CD4-positive, CD25-positive, alpha-beta regulatory T cell (primary cell): ENCODE results near the gene ZMYM2. TPM values are rescaled to one million over a fixed set of nuclear protein-coding genes. Genes with fewer than 3 reads are reported as not detected.
"Not testable (repeated sequence)": the region's sequence is repeated elsewhere in the genome, so short reads cannot be mapped to it uniquely, and the experiment has no call there.

Source experiments
- ATAC-seq, 2 donors: fragments of 150-1000 bp; cut with Tn5 transposase; one replicate each; pipeline ENCODE4 v1.10.0; 2021; ENCODE audit warnings: low read depth in 2 of 2, moderate number of reproducible peaks in 2 of 2, moderate library complexity in 1 of 2
- DNase-seq, 3 donors: peaks; one replicate each; pipeline versions ENCODE4 v3.0.0 to v3.0.0-alpha.2; 2012 to 2022; ENCODE audit warnings: mixed read lengths in 1 of 3
- H3K27ac ChIP-seq: one replicate; pipeline ENCODE4 v1.7.0; 2013; ENCODE audit warnings: mild to moderate bottlenecking, low read length; ENCODE audit not compliant: insufficient read depth, poor library complexity, severe bottlenecking
- H3K27me3 ChIP-seq: one replicate; pipeline ENCODE4 v1.7.0; 2013; ENCODE audit warnings: low read length; ENCODE audit not compliant: control insufficient read depth, insufficient read depth
- H3K36me3 ChIP-seq: one replicate; pipeline ENCODE4 v1.7.0; 2013; ENCODE audit warnings: mild to moderate bottlenecking, low read length, moderate library complexity; ENCODE audit not compliant: control insufficient read depth, insufficient read depth
- H3K4me1 ChIP-seq: 2 replicates; pipeline ENCODE4 v1.7.0; 2013; ENCODE audit warnings: mild to moderate bottlenecking, low read length; ENCODE audit not compliant: insufficient read depth, control insufficient read depth, poor library complexity, severe bottlenecking
- H3K4me3 ChIP-seq: one replicate; pipeline ENCODE4 v1.7.0; 2013; ENCODE audit warnings: low read depth, mild to moderate bottlenecking, low read length, moderate library complexity
- H3K9me3 ChIP-seq, 2 experiments: 1 replicate in 1 of 2; 2 replicates in 1 of 2; pipeline ENCODE4 v1.7.0; 2013; ENCODE audit warnings: low read length in 2 of 2, mild to moderate bottlenecking in 1 of 2, moderate library complexity in 1 of 2; ENCODE audit not compliant: control insufficient read depth in 2 of 2
- H3K27ac Mint-ChIP-seq, 3 donors: one replicate each; pipeline ENCODE4 v1.8.0; 2020 to 2022; ENCODE audit warnings: mild to moderate bottlenecking in 3 of 3, mixed read lengths in 3 of 3, moderate library complexity in 2 of 3
- H3K27me3 Mint-ChIP-seq: one replicate; pipeline ENCODE4 v1.8.0; 2022; ENCODE audit warnings: mild to moderate bottlenecking, mixed read lengths
- H3K36me3 Mint-ChIP-seq: one replicate; pipeline ENCODE4 v1.8.0; 2020; ENCODE audit warnings: mixed read lengths
- H3K4me1 Mint-ChIP-seq, 4 donors: one replicate each; pipeline ENCODE4 v1.8.0; 2020 to 2022; ENCODE audit warnings: mixed read lengths in 4 of 4, mild to moderate bottlenecking in 1 of 4
- H3K4me3 Mint-ChIP-seq, 4 donors: one replicate each; pipeline ENCODE4 v1.8.0; 2020 to 2022; ENCODE audit warnings: mild to moderate bottlenecking in 4 of 4, mixed read lengths in 4 of 4, moderate library complexity in 3 of 4
- H3K9me3 Mint-ChIP-seq, 7 donors: one replicate each; pipeline ENCODE4 v1.8.0; 2020 to 2022; ENCODE audit warnings: mixed read lengths in 7 of 7, mild to moderate bottlenecking in 3 of 7, moderate library complexity in 2 of 7
- polyA plus RNA-seq, 4 donors: library from polyadenylated mRNA; unstranded; fragments of 300-500 nt; fragmentation: Illumina TruSeq; gene quantifications; one replicate each; pipeline ENCODE4 v1.2.3, GENCODE V29; 2021
- total RNA-seq: library from RNA; stranded (reverse); gene quantifications from one replicate; pipeline ENCODE4 v1.2.3, GENCODE V29; 2022

The ZMYM2 gene
- total and polyA plus RNA-seq, 5 donors from 2014 or later, result 11.0 to 112 (median 13.9) TPM

GRCh38 chr13:20037908-20038307 lies 79.4 kb downstream of the ZMYM2 start:
- Histone ChIP-seq H3K4me1 (no peaks in the 10 kb centered on the region), H3K9me3 (no peaks in the 10 kb centered on the region), H3K27me3 (no peaks in the 10 kb centered on the region), H3K36me3 (peaks cover 68% of the 10 kb centered on the region), H3K4me3 (no peak overlapping the region), H3K27ac (no peak overlapping the region)
- Mint-ChIP-seq H3K9me3 (peaks cover 0 to 9% (median 0%) of the 10 kb centered on the region in 7 donors), H3K36me3 (peaks cover 81% of the 10 kb centered on the region), H3K4me3 (no peak overlapping the region), H3K27me3 (no peaks in the 10 kb centered on the region), H3K27ac (no peak overlapping the region), H3K4me1 (peaks cover 25 to 58% (median 41%) of the 10 kb centered on the region in 4 donors)
- no peak for ATAC-seq
- DNase-seq, result no peak

GRCh38 chr13:20042603-20043002 lies 84.1 kb downstream of the ZMYM2 start:
- not testable (repeated sequence) for H3K27me3 Mint-ChIP-seq, H3K27ac ChIP-seq
- H3K4me1 Mint-ChIP-seq, result peaks cover 26 to 44% (median 37%) of the 10 kb centered on the region in 4 donors

DNA sequence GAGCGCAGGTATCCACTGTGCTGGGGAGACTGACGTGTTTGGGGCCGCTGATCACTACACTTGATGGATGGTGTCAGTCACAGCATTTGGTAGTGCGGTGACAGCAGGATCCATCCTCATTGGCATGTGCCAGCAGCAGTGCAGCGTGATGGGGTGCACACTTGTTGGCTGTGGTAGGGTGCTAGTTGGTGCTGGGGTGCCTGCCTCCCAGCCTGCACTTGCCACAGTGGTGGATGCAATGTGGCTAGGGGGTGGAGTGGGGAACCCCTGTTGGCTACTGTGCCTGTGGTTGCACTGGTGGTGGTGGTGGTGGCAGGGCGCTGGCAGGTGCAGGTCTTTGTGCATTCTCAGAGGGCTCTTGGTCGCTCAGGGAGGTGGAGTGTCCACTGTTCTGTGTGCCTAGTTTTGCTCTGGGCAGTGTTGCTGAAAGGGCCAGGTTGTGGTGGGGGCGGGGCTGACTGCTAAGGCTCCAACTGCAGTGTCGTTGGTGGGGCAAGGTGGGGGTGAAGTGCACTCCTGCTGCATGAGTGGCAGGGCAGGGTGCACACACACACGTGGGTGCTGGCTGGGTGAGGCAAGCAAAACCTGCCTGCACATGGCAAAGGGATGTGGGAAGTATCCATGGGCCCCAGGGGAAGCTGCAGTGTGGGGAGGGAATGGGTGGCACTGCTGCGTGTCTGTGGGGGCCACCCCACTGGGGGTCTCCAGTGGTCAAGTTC lies 84.8 kb downstream of the ZMYM2 start:
- ATAC-seq, result no peak

More at GRCh38 chr13:20042603-20043002, 84.1 kb downstream of the ZMYM2 start:
- not testable (repeated sequence) for DNase-seq, H3K4me3 Mint-ChIP-seq, H3K27me3 ChIP-seq, H3K9me3 ChIP-seq, ATAC-seq, H3K4me3 ChIP-seq, H3K4me1 ChIP-seq, H3K9me3 Mint-ChIP-seq
- Mint-ChIP-seq H3K27ac (peak overlapping the region in 1 of 3 donors; percentile 69), H3K36me3 (peaks cover 66% of the 10 kb centered on the region)
- H3K36me3 ChIP-seq, result peaks cover 52% of the 10 kb centered on the region

GRCh38 chr13:20044086-20044485 lies 85.6 kb downstream of the ZMYM2 start:
- DNase-seq (no peak), ATAC-seq (no peak)
- no peaks in the 10 kb centered on the region for H3K27me3 ChIP-seq
- no peak overlapping the region for H3K4me3 ChIP-seq
- no peak overlapping the region for H3K27ac ChIP-seq
- Mint-ChIP-seq H3K4me3 (no peak overlapping the region), H3K27me3 (no peaks in the 10 kb centered on the region), H3K36me3 (peaks cover 51% of the 10 kb centered on the region), H3K9me3 (peaks cover 0 to 2% (median 0%) of the 10 kb centered on the region in 7 donors), H3K27ac (peak overlapping the region in 1 of 3 donors; percentile 73), H3K4me1 (peaks cover 31 to 46% (median 40%) of the 10 kb centered on the region in 4 donors)
- H3K36me3 ChIP-seq, result peaks cover 39% of the 10 kb centered on the region
- H3K9me3 ChIP-seq, result no peaks in the 10 kb centered on the region
- peaks cover 7% of the 10 kb centered on the region for H3K4me1 ChIP-seq

More for the DNA sequence above, 84.8 kb downstream of the ZMYM2 start:
- H3K4me1 Mint-ChIP-seq, result peaks cover 26 to 46% (median 36%) of the 10 kb centered on the region in 4 donors
- peaks cover 1% of the 10 kb centered on the region for H3K4me1 ChIP-seq
- DNase-seq, result no peak
- H3K27ac Mint-ChIP-seq, result no peak overlapping the region
- peaks cover 58% of the 10 kb centered on the region for H3K36me3 Mint-ChIP-seq
- peaks cover 44% of the 10 kb centered on the region for H3K36me3 ChIP-seq
- no peak overlapping the region for H3K4me3 Mint-ChIP-seq
- no peak overlapping the region for H3K27ac ChIP-seq
- no peaks in the 10 kb centered on the region for H3K27me3 Mint-ChIP-seq
- H3K9me3 Mint-ChIP-seq, result peaks cover 0 to 2% (median 0%) of the 10 kb centered on the region in 7 donors
- no peaks in the 10 kb centered on the region for H3K9me3 ChIP-seq
- H3K4me3 ChIP-seq, result no peak overlapping the region
- no peaks in the 10 kb centered on the region for H3K27me3 ChIP-seq

DNA sequence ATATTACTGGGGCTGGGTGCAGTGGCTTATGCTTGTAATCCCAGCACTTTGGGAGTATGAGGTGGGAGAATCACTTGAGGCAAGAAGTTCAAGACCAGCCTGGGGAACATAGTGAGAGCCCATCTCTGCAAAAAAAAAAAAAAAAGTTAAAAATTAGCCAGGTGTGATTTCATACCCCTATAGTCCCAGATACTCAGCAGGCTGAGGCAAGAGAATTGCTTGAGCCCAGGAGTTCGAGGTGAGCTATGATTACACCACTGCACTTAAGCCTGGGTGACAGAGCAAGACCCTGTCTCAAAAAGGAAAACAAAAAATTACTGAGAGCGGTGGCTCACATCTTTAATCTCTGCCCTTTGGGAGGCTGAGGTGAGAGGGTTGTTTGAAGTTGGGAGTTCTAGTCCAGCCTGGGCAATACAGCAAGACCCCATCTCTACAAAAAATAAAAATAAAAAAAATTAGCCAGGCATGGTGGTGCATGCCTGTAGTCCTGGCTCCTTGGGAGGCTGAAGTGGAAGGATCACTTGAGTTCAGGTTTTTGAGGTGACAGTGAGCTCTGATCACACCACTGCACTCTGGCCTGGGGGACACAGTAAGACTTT lies 87.5 kb downstream of the ZMYM2 start:
- H3K9me3 ChIP-seq, result no peaks in the 10 kb centered on the region
- H3K27ac ChIP-seq, result no peak overlapping the region
- Mint-ChIP-seq H3K9me3 (no peaks in the 10 kb centered on the region), H3K36me3 (peaks cover 32% of the 10 kb centered on the region), H3K27ac (no peak overlapping the region), H3K27me3 (no peaks in the 10 kb centered on the region), H3K4me1 (peaks cover 27 to 43% (median 34%) of the 10 kb centered on the region in 4 donors), H3K4me3 (no peak overlapping the region)
- H3K36me3 ChIP-seq, result peaks cover 36% of the 10 kb centered on the region
- DNase-seq (no peak), ATAC-seq (no peak)
- peaks cover 14% of the 10 kb centered on the region for H3K4me1 ChIP-seq
- H3K4me3 ChIP-seq, result no peak overlapping the region
- no peaks in the 10 kb centered on the region for H3K27me3 ChIP-seq

DNA sequence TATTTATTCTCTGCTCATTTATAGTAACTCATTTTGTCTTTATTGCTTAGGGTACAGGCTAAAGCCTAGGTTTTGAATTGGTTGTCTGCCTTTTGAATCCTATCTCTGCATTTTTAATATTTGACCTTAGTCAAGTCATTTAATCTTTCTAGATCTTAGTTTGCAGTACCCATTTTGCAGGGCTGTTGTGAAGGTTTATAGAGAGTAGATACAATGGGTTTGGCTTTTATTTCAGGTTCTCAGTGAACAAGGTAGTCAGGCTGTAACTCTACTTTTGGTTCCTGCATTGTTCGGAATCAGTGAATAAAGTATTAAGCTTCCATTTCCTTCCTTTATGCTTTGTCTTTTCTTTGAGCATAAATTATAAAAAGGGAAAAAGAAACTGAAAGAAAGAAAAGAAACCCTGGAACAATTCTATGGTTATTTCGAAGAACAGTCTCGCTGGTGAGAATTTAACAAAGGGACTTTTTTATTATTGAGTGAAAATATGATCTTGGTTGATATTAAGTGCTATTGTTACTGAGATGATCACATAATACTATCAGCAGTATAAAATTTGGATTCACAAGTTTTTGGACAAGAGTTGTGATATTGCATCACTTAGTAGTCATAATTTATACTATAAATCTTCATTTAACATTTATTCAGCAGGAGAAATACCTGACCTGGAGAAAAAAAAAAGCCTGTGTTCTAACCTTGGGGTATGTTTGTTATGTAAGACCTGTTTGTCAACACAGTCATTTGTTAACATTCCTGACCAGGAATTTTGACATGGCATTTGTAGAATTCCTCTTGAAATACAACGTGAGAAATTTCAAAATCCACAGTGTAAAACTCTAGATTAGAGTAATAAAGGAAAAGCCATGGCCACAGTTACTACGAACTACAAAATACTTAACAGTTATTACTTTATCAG lies 91.3 kb downstream of the ZMYM2 start:
- ATAC-seq (peak in 1 of 2 donors; percentile 25), DNase-seq (peak in 1 of 3 donors; percentile 42)
- H3K36me3 Mint-ChIP-seq, result peaks cover 23% of the 10 kb centered on the region

GRCh38 chr13:20051366-20051765 lies 92.8 kb downstream of the ZMYM2 start:
- no peaks in the 10 kb centered on the region for H3K9me3 Mint-ChIP-seq
- peaks cover 17 to 28% (median 24%) of the 10 kb centered on the region in 4 donors for H3K4me1 Mint-ChIP-seq
- Histone ChIP-seq H3K4me3 (no peak overlapping the region), H3K27ac (no peak overlapping the region), H3K27me3 (no peaks in the 10 kb centered on the region), H3K36me3 (peaks cover 24% of the 10 kb centered on the region), H3K9me3 (no peaks in the 10 kb centered on the region), H3K4me1 (peaks cover 14% of the 10 kb centered on the region)
- DNase-seq, result no peak
- no peaks in the 10 kb centered on the region for H3K27me3 Mint-ChIP-seq
- H3K4me3 Mint-ChIP-seq, result no peak overlapping the region
- peaks cover 28% of the 10 kb centered on the region for H3K36me3 Mint-ChIP-seq
- H3K27ac Mint-ChIP-seq, result no peak overlapping the region
- no peak for ATAC-seq

More for the DNA sequence above, 91.3 kb downstream of the ZMYM2 start:
- H3K4me3 Mint-ChIP-seq, result peak overlapping the region; percentile 13 to 84 (median 54)
- peak overlapping the region; percentile 20 to 84 (median 44) for H3K27ac Mint-ChIP-seq
- H3K4me1 Mint-ChIP-seq, result peaks cover 15 to 26% (median 22%) of the 10 kb centered on the region in 4 donors
- no peaks in the 10 kb centered on the region for H3K9me3 ChIP-seq
- no peaks in the 10 kb centered on the region for H3K27me3 ChIP-seq
- peak overlapping the region; percentile 73 for H3K4me3 ChIP-seq
- H3K27ac ChIP-seq, result peak overlapping the region; percentile 47
- no peaks in the 10 kb centered on the region for H3K9me3 Mint-ChIP-seq
- H3K27me3 Mint-ChIP-seq, result no peaks in the 10 kb centered on the region
- peaks cover 23% of the 10 kb centered on the region for H3K36me3 ChIP-seq
- H3K4me1 ChIP-seq, result peaks cover 14% of the 10 kb centered on the region
